Panc1 (cell line): ENCODE results near the gene PLOD3. TPM values are rescaled to one million over a fixed set of nuclear protein-coding genes. Genes with fewer than 3 reads are reported as not detected.

ENCODE experiments used
- ATAC-seq: fragments of 200-7000 bp; cut with Tn5 transposase; 2 replicates; pipeline ENCODE4 v1.9.1; 2020; ENCODE audit warnings: mild to moderate bottlenecking, moderate library complexity
- BruUV-seq: library from RNA; stranded (reverse); fragments of 400-500 nt; replicated peaks from 2 replicates; lab custom pipeline; 2021; lab: Mats Ljungman, UMichigan
- CTCF ChIA-PET: fragments of 300-600 bp; sonication (Branson Sonifier 250); formaldehyde crosslinking; loops from one replicate; lab custom pipeline; 2022; ENCODE audit warnings: antibody characterized with exemption; lab: Charles Lee
- POLR2A ChIA-PET: fragments of 300-600 bp; sonication (Branson Sonifier 250); formaldehyde crosslinking; loops from one replicate; lab custom pipeline; 2022; ENCODE audit warnings: antibody characterized with exemption; lab: Charles Lee
- DNase-seq: peaks from one replicate; pipeline ENCODE4 v3.0.0-alpha.2; 2010; ENCODE audit warnings: low read depth, low spot score
- H3K27ac ChIP-seq: 2 replicates; pipeline ENCODE4 v1.5.1; 2011; ENCODE audit warnings: mild to moderate bottlenecking, low read length, inconsistent platforms
- H3K27me3 ChIP-seq: fragments of 200-500 bp; sonication (Bioruptor generic); 2 replicates; pipeline ENCODE4 v1.6.0; 2014; ENCODE audit warnings: low read length, inconsistent platforms; ENCODE audit not compliant: control insufficient read depth, insufficient read depth
- H3K36me3 ChIP-seq: fragments of 200-500 bp; sonication (Bioruptor generic); 2 replicates; pipeline ENCODE4 v1.5.1; 2014; ENCODE audit warnings: inconsistent platforms, mild to moderate bottlenecking, low read length, moderate library complexity; ENCODE audit not compliant: control insufficient read depth, insufficient read depth
- H3K4me1 ChIP-seq: 2 replicates; pipeline ENCODE4 v1.5.1; 2011; ENCODE audit warnings: inconsistent platforms, mild to moderate bottlenecking, low read length, moderate library complexity; ENCODE audit not compliant: control insufficient read depth, insufficient read depth
- H3K4me3 ChIP-seq, 2 experiments: 2 replicates each; pipeline ENCODE4 v1.5.1; 2011 to 2012; ENCODE audit warnings: low read depth in 2 of 2, low read length in 2 of 2, mild to moderate bottlenecking in 2 of 2, inconsistent platforms in 1 of 2, moderate library complexity in 1 of 2
- H3K9me3 ChIP-seq: fragments of 200-500 bp; sonication (Bioruptor generic); 2 replicates; pipeline ENCODE4 v1.5.1; 2014; ENCODE audit warnings: low read depth, mild to moderate bottlenecking, inconsistent platforms, low read length, moderate library complexity; ENCODE audit not compliant: control insufficient read depth, insufficient read depth
- POLR2AphosphoS5 ChIP-seq: IDR thresholded peaks from 2 replicates; pipeline ENCODE4 v1.6.1; 2012; ENCODE audit warnings: mild to moderate bottlenecking, low read depth, low read length, moderate library complexity
- SIN3A ChIP-seq: IDR thresholded peaks from 2 replicates; pipeline ENCODE4 v1.6.1; 2012; ENCODE audit warnings: low read depth, mild to moderate bottlenecking, low read length, moderate library complexity, borderline replicate concordance; ENCODE audit not compliant: insufficient read depth
- TCF7L2 ChIP-seq: IDR thresholded peaks from 2 replicates; pipeline ENCODE4 v1.6.1; 2011; ENCODE audit warnings: mild to moderate bottlenecking, low read depth, low read length, inconsistent platforms
- in situ Hi-C: cut with HindIII; loops from 2 replicates; pipeline ENCODE4 v1.10.0; 2016; ENCODE audit warnings: low sequenced_read_pairs, low pct_unique_long_range_greater_than_20kb
- intact Hi-C: fragments of 100-400 bp; cut with micrococcal nuclease; formaldehyde crosslinking; loops from one replicate; pipeline ENCODE4 v1.10.0; 2022; ENCODE audit not compliant: unreplicated experiment
- total RNA-seq: library from RNA; stranded (reverse); gene quantifications from one replicate; pipeline ENCODE4 v1.2.1, GENCODE V29; 2021; ENCODE audit not compliant: unreplicated experiment
- TF ChIP-seq, protein P1 (sequence below): fragments of 450-650 bp; IDR thresholded peaks from 2 replicates; pipeline ENCODE4 v1.5.1; 2017; ENCODE audit warnings: mild to moderate bottlenecking
- TF ChIP-seq, protein P2 (sequence below), 2 experiments: IDR thresholded peaks; 2 replicates each; pipeline ENCODE4 v1.6.1; 2011 to 2012; ENCODE audit warnings: low read depth in 2 of 2, control low read depth in 1 of 2, low read length in 1 of 2, mild to moderate bottlenecking in 1 of 2, moderate library complexity in 1 of 2; ENCODE audit not compliant: insufficient read depth in 1 of 2

The PLOD3 gene
- total RNA-seq, 1 experiment from 2014 or later: 93.0 TPM

DNA sequence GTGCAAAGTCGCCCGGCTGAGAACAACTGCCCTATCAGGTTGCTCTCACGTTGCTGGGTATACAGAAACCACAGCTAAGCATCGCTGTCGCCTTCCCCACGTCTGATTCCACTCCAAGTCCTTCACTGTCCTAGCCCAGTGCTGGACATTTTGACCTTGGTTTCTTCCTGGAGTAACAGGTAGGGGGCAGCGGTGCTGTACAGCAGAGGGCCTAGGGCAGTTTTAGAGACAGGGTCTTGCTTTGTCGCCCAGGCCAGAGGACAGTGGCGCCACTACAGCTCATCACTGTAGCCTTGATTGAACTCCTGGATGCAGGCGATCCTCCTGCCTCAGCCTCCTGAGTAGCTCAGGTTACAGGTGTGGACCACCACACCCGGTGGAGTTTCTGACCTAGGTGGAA, 17.7 kb upstream of the PLOD3 start:
- DNase-seq: no peak
- BruUV-seq: no TSS peak
- Histone ChIP-seq H3K4me3 (no peak overlapping the region), H3K27me3 (no peaks in the 10 kb centered on the region), H3K9me3 (no peaks in the 10 kb centered on the region), H3K36me3 (no peaks in the 10 kb centered on the region), H3K4me1 (peaks cover 6% of the 10 kb centered on the region; the same call in 1 of the 2 replicates), H3K27ac (no peak overlapping the region)
- intact Hi-C loops (no loop called here), in situ Hi-C loops (no loop called here)
- ATAC-seq: no peak
- TF ChIP-seq SIN3A: no peak
- no peak for TF ChIP-seq TCF7L2
- no peak for TF ChIP-seq POLR2AphosphoS5
- TF ChIP-seq, protein P1, sequence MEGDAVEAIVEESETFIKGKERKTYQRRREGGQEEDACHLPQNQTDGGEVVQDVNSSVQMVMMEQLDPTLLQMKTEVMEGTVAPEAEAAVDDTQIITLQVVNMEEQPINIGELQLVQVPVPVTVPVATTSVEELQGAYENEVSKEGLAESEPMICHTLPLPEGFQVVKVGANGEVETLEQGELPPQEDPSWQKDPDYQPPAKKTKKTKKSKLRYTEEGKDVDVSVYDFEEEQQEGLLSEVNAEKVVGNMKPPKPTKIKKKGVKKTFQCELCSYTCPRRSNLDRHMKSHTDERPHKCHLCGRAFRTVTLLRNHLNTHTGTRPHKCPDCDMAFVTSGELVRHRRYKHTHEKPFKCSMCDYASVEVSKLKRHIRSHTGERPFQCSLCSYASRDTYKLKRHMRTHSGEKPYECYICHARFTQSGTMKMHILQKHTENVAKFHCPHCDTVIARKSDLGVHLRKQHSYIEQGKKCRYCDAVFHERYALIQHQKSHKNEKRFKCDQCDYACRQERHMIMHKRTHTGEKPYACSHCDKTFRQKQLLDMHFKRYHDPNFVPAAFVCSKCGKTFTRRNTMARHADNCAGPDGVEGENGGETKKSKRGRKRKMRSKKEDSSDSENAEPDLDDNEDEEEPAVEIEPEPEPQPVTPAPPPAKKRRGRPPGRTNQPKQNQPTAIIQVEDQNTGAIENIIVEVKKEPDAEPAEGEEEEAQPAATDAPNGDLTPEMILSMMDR: no peak
- TF ChIP-seq, protein P2, sequence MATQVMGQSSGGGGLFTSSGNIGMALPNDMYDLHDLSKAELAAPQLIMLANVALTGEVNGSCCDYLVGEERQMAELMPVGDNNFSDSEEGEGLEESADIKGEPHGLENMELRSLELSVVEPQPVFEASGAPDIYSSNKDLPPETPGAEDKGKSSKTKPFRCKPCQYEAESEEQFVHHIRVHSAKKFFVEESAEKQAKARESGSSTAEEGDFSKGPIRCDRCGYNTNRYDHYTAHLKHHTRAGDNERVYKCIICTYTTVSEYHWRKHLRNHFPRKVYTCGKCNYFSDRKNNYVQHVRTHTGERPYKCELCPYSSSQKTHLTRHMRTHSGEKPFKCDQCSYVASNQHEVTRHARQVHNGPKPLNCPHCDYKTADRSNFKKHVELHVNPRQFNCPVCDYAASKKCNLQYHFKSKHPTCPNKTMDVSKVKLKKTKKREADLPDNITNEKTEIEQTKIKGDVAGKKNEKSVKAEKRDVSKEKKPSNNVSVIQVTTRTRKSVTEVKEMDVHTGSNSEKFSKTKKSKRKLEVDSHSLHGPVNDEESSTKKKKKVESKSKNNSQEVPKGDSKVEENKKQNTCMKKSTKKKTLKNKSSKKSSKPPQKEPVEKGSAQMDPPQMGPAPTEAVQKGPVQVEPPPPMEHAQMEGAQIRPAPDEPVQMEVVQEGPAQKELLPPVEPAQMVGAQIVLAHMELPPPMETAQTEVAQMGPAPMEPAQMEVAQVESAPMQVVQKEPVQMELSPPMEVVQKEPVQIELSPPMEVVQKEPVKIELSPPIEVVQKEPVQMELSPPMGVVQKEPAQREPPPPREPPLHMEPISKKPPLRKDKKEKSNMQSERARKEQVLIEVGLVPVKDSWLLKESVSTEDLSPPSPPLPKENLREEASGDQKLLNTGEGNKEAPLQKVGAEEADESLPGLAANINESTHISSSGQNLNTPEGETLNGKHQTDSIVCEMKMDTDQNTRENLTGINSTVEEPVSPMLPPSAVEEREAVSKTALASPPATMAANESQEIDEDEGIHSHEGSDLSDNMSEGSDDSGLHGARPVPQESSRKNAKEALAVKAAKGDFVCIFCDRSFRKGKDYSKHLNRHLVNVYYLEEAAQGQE (IDR thresholded peaks at IDR 0.05; ENCODE audit: insufficient read depth in 1 of 2, low read depth in 2 of 2, low read length in 1 of 2): no peak
- ChIA-PET CTCF (no interaction called here), POLR2A (no interaction called here)

DNA sequence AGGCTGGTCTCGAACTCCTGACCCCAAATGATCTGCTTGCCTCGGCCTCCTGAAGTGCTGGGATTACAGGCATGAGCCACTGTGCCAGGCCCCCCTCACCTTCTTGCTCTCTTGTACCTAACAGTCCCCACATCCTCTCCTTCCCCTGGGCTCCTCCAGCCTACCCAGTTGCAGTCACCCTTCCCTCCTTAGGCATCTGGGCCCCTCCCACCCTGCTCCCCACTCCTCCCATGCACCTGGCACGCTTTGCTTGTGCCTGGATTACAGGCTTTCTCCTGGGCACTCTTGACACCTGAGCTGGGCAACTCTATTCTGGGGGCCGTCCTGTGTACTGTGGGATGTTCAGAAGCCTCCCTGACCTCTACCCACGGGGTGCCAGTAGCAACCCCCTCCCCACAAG, 17.3 kb upstream of the PLOD3 start:
- H3K27ac ChIP-seq: no peak overlapping the region
- intact Hi-C loops (no loop called here), in situ Hi-C loops (no loop called here)
- no peaks in the 10 kb centered on the region for H3K36me3 ChIP-seq
- ChIA-PET POLR2A (no interaction called here), CTCF (no interaction called here)
- H3K9me3 ChIP-seq: no peaks in the 10 kb centered on the region
- peaks cover 6% of the 10 kb centered on the region; the same call in 1 of the 2 replicates for H3K4me1 ChIP-seq
- BruUV-seq: no TSS peak
- ATAC-seq: no peak
- DNase-seq: no peak
- TF ChIP-seq TCF7L2 (no peak), POLR2AphosphoS5 (no peak), SIN3A (no peak)
- TF ChIP-seq, protein P2 (IDR thresholded peaks at IDR 0.05; ENCODE audit: insufficient read depth in 1 of 2, low read depth in 2 of 2, low read length in 1 of 2): no peak
- TF ChIP-seq, protein P1: no peak
- no peaks in the 10 kb centered on the region for H3K27me3 ChIP-seq
- H3K4me3 ChIP-seq: no peak overlapping the region
